BE2C (cell line): ENCODE data around the gene TMC1.

Experiments
- DNase-seq: peaks from one replicate; pipeline ENCODE4 v3.0.0-alpha.2; 2020
- H3K27me3 ChIP-seq: fragments of 250-450 bp; sonication (Bioruptor Pico); 2 replicates; pipeline ENCODE4 v1.5.1; 2020; ENCODE audit warnings: mild to moderate bottlenecking
- H3K36me3 ChIP-seq: fragments of 250-450 bp; sonication (Bioruptor Pico); 2 replicates; pipeline ENCODE4 v1.5.1; 2020; ENCODE audit warnings: mild to moderate bottlenecking
- H3K4me1 ChIP-seq: fragments of 250-450 bp; sonication (Bioruptor Pico); 2 replicates; pipeline ENCODE4 v1.5.1; 2020
- H3K4me3 ChIP-seq: 2 replicates; pipeline ENCODE4 v1.5.1; 2011; ENCODE audit warnings: low read depth, low read length
- H3K9me3 ChIP-seq: fragments of 250-450 bp; sonication (Bioruptor Pico); 2 replicates; pipeline ENCODE4 v1.5.1; 2020
- TF ChIP-seq, protein P1 (sequence below): IDR thresholded peaks from 2 replicates; pipeline ENCODE4 v1.5.1; 2012; ENCODE audit warnings: mild to moderate bottlenecking, low read depth, low read length

Gene TMC1

DNA sequence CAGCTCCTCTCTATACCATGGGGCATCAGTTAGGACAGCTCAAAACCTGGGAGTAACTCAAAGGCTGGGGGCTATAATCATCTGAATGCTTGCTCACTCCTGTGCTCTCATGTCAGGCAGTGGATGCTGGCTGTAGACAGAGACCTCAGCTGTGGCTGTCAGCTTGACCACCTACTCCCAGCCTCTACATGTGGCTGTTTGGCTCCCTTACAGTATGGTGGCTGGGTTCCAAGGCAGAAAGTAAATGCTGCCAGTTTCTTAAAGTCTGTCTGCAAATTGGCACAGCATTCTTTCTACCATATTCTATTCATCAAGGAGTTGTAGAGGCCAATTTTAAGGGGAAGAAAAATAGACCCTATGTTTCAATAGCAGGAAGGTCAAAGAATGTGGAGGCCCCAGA is 66.9 kb downstream of the TMC1 start:
- no peaks in the 10 kb centered on the region for H3K9me3 ChIP-seq
- no peaks in the 10 kb centered on the region for H3K27me3 ChIP-seq
- no peaks in the 10 kb centered on the region for H3K4me1 ChIP-seq
- no peaks in the 10 kb centered on the region for H3K36me3 ChIP-seq
- TF ChIP-seq, protein P1, sequence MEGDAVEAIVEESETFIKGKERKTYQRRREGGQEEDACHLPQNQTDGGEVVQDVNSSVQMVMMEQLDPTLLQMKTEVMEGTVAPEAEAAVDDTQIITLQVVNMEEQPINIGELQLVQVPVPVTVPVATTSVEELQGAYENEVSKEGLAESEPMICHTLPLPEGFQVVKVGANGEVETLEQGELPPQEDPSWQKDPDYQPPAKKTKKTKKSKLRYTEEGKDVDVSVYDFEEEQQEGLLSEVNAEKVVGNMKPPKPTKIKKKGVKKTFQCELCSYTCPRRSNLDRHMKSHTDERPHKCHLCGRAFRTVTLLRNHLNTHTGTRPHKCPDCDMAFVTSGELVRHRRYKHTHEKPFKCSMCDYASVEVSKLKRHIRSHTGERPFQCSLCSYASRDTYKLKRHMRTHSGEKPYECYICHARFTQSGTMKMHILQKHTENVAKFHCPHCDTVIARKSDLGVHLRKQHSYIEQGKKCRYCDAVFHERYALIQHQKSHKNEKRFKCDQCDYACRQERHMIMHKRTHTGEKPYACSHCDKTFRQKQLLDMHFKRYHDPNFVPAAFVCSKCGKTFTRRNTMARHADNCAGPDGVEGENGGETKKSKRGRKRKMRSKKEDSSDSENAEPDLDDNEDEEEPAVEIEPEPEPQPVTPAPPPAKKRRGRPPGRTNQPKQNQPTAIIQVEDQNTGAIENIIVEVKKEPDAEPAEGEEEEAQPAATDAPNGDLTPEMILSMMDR: no peak
- no peak for DNase-seq
- no peak overlapping the region for H3K4me3 ChIP-seq

DNA sequence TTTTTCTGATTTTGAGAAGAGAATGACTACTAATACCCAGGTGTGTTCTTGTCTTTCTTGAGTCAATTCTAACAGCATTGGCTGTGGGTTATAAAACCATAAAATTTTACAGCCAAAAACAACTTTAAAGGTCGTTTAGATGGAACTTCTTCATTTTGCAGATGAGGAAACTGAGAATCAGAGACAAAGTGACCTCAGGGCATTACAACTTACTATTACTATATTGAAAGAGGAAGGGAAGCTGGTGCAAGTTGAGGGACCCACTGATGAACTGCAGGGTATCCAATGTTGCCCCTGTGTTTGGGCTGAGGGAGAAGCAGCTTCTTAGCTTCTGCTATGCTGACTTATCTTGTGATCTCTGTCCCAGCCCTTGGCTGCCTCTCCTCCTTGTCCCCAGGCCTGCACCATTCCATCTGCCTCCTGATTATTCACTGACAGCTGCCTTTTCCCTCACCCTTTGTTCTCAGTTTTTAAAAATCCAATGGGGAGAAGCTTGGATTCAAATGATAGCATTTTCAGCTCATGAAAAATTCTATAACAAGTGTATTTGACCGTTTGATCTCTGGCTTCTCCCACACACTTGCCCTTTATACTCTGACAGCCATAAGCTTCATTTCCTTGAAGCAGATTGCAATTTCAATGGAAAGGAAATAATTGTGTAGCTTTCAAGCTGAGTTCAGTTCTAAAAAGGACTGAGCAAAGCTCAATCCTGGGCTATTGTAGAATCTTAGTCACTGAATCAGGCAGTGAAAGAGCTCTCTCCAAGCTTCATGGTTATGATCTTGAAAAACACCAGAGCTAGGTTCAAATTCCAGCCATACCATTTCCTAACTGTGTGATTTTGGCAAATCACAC is 68.5 kb downstream of the TMC1 start:
- no peaks in the 10 kb centered on the region for H3K36me3 ChIP-seq
- no peaks in the 10 kb centered on the region for H3K4me1 ChIP-seq
- H3K9me3 ChIP-seq: no peaks in the 10 kb centered on the region
- no peak overlapping the region for H3K4me3 ChIP-seq
- no peaks in the 10 kb centered on the region for H3K27me3 ChIP-seq
- no peak for DNase-seq
- TF ChIP-seq, protein P1: no peak

DNA sequence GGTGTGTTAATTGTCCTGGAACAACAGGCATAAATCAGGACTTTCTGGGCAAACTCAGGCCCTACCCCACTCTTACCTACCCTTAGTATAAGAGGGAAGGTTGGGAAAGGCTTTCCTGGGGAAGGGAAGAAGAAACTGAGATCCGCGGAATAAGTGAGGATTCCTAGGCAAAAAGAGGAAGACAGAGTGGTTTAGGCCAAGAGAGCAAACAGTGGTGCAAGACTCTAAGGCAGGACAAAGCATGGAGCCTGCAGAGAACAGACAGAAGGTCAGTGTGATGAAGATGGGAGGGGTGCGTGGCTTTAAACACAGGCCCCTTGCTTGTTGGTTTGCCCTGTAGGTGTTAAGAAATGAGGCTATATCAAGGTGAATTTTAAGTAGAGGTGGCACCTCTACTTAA is 69.4 kb downstream of the TMC1 start:
- no peaks in the 10 kb centered on the region for H3K4me1 ChIP-seq
- H3K4me3 ChIP-seq: no peak overlapping the region
- no peaks in the 10 kb centered on the region for H3K27me3 ChIP-seq
- TF ChIP-seq, protein P1: no peak
- no peaks in the 10 kb centered on the region for H3K36me3 ChIP-seq
- H3K9me3 ChIP-seq: no peaks in the 10 kb centered on the region
- DNase-seq: no peak

DNA sequence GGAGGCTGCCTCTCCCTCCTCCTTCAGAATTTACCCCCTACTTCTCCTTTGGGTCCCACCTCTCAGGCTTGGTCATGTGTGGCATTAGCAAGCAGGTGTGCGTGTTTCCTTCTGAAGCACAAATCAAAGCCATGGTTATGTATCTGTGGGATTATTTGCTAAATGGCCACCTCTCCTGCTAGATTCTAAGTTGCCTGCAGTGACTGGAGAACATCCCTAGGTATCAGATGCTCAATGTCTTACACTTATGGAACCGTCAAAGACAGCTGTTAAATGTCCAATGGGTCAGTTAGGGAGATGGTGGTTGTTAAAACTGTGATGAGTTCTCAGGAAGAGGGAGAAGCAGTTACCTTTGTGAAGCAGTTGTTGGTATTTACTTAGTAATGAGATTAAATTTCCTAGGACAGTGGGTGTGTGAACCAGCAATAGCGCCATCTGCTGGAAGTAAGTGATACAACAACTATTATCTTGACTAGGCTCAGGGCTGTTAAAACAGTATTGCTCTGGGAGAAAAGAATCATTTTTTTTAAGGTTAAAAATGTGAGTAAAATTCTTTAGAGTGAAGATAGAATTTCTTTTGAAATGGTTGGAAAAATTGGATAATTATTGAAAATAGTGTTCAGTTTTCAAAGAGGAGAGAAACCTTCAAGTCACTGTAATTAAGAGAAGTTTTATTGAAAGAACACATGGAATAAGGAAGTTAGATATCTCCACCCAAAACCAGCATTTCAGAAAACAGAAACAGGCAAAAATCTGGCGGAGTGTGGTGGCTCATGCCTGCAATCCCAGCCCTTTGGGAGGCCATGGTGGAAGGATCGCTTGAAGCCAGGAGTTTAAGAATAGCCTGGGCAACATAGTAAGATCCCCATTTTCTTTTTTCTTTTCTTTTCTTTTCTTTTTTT is 71.3 kb downstream of the TMC1 start:
- TF ChIP-seq, protein P1: peak; percentile 73
- no peak overlapping the region for H3K4me3 ChIP-seq
- no peaks in the 10 kb centered on the region for H3K36me3 ChIP-seq
- no peaks in the 10 kb centered on the region for H3K4me1 ChIP-seq
- H3K9me3 ChIP-seq: no peaks in the 10 kb centered on the region
- no peak for DNase-seq
- H3K27me3 ChIP-seq: no peaks in the 10 kb centered on the region

DNA sequence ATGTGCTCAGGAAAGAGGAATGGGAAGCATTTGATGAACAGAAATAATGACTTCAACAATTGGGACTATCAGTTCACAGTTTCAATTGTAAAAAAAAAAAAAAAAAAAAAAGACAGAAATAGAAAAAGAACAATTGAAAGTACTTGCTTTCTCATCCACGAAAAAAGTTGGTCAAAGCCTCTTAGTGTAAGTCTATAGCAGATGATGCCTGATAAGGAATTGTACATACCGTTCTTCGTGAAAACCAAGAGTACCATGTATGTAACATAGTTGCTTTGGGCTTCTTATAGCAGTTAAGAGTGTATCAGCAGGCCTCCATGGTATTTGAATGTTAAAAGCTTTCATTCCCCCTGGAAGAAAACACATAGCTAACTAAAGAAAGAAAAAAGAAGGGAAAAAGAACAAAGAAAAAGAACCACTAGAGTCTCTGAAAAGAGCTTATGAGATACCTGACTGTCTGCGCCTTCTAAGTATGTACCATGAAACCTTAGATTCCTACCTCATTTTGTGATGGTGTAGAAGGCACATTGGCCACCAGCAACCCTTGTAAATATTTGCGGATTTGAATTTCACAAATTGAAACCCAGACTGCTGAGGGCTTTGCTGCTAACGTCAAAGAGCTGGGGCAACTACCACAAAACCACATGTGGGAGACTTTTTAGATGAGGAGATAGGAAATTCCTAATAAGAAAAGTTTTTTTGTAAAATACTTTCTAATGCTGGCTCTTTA is 75.2 kb downstream of the TMC1 start:
- DNase-seq: no peak
- Histone ChIP-seq H3K27me3 (no peaks in the 10 kb centered on the region), H3K36me3 (no peaks in the 10 kb centered on the region), H3K9me3 (no peaks in the 10 kb centered on the region), H3K4me1 (no peaks in the 10 kb centered on the region), H3K4me3 (no peak overlapping the region)
- TF ChIP-seq, protein P1: no peak
